NCI-H345 treated with DMSO at 0.1 percent for 48 hours (cell line): ENCODE measurements around the gene ST6GAL1.
"Not testable (repeated sequence)": the region's sequence is repeated elsewhere in the genome, so short reads cannot be mapped to it uniquely, and the experiment has no call there.

ENCODE experiments used
- DNase-seq: peaks from one replicate; lab custom pipeline; 2025; ENCODE audit not compliant: unreplicated experiment; lab: John Stamatoyannopoulos, UW

Gene ST6GAL1

GRCh38 chr3:187017511-187018230, 87.3 kb downstream of the ST6GAL1 start:
- DNase-seq, result no peak

- no peak for DNase-seq
These were observed 89.3 kb downstream of the ST6GAL1 start for GRCh38 chr3:187019542-187020072.

- DNase-seq, result no peak
These were observed 90.0 kb downstream of the ST6GAL1 start for GRCh38 chr3:187020376-187020775.

GRCh38 chr3:187021748-187022402, 91.5 kb downstream of the ST6GAL1 start:
- DNase-seq, result no peak

GRCh38 chr3:187022403-187023029, 92.2 kb downstream of the ST6GAL1 start:
- DNase-seq, result no peak

GRCh38 chr3:187023340-187023739, 93.0 kb downstream of the ST6GAL1 start:
- DNase-seq, result not testable (repeated sequence)

- DNase-seq, result no peak
These were observed 94.4 kb downstream of the ST6GAL1 start for GRCh38 chr3:187024536-187025226.

- DNase-seq, result no peak
These were observed 94.9 kb downstream of the ST6GAL1 start for GRCh38 chr3:187025254-187025655.

GRCh38 chr3:187025656-187026316, 95.5 kb downstream of the ST6GAL1 start:
- no peak for DNase-seq

GRCh38 chr3:187026317-187026670, 96.0 kb downstream of the ST6GAL1 start:
- no peak for DNase-seq

- no peak for DNase-seq
These were observed 97.4 kb downstream of the ST6GAL1 start for GRCh38 chr3:187027531-187028278.

GRCh38 chr3:187031934-187032333, 101.6 kb downstream of the ST6GAL1 start:
- DNase-seq, result no peak

- DNase-seq, result no peak
These were observed 106.1 kb downstream of the ST6GAL1 start for GRCh38 chr3:187036394-187036793.

GRCh38 chr3:187039100-187039722, 108.9 kb downstream of the ST6GAL1 start:
- DNase-seq, result no peak

GRCh38 chr3:187039723-187040414, 109.5 kb downstream of the ST6GAL1 start:
- no peak for DNase-seq

GRCh38 chr3:187040516-187041361, 110.4 kb downstream of the ST6GAL1 start:
- no peak for DNase-seq

- DNase-seq, result no peak
These were observed 111.3 kb downstream of the ST6GAL1 start for GRCh38 chr3:187041362-187042307.
